ENCODE measurements around the gene CASTOR2.
"Not testable (repeated sequence)": the region's sequence is repeated elsewhere in the genome, so short reads cannot be mapped to it uniquely, and the experiment has no call there.

Gene CASTOR2

DNA sequence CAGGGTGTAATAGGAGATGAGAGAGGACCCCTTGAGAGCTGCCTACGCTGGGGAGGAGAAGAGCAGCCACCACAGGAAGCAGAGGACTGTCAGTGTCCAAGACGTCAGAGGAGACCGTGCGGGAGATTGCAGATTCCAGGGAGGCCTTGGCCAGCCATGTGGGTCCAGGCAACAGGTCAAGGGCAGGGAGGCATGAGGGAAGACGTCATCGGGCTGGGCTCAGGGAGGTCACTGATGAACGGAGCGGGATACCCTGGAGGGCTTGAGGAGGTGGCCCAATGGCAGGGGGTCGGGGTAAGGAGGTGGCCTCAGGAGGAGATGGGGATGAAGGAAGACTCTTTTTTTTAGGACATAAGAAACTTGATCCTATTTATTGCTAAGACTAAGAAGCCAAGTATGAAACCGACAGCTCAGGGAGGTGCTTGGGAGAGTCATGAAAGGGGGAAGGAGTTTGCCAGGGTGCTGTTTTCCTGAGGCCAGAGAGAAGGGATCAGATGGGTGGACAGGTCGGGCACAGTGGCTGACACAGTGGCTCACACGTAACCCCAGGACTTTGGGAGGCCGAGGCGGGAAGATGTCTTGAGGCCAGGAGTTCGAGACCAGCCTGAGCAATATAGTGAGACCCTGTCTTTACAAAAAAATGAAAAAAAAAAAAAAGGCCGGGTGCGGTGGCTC, 30.5 kb downstream of the CASTOR2 start:
- H3K4me2 ChIP-seq (ENCODE audit: low read depth, low read length, poor library complexity, severe bottlenecking); H3K4me1 ChIP-seq (ENCODE audit: insufficient read depth, low read length, poor library complexity, severe bottlenecking): not testable (repeated sequence)

DNA sequence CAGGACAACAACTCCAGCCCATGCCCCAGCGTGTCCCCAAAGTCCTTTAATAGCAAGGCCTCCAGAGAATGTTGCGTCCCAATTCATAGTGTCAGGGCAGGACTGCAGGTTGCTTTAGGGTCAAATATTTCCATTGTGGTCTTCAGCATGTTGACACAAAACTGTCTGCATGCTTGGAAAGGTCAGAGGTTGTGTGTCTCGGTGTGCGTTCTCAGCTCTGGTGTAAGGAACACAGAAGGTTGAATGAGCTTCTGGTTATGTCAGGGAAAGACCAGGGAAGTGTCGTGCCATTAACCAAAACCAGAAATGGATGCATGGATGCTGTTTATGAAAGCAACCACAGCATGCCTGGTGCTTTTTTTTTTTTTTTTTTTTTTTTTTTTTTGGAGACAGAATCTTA, 31.9 kb downstream of the CASTOR2 start:
- not testable (repeated sequence) for H3K36me3 ChIP-seq (ENCODE audit: insufficient read depth, low read length); H3K27me3 ChIP-seq (ENCODE audit: insufficient read depth, low read length, poor library complexity, severe bottlenecking); H3K9me2 ChIP-seq (replicated peaks; ENCODE audit: low read depth, low read length); H2AFZ ChIP-seq (ENCODE audit: low read length); H3K4me1 ChIP-seq (ENCODE audit: insufficient read depth, low read length, poor library complexity, severe bottlenecking); H3F3A ChIP-seq (ENCODE audit: low read depth); H3K9ac ChIP-seq (ENCODE audit: low read depth, low read length, poor library complexity, severe bottlenecking); H4K20me1 ChIP-seq (ENCODE audit: insufficient read depth, low read length, poor library complexity, severe bottlenecking); H3K4me3 ChIP-seq (ENCODE audit: low read length, poor library complexity, severe bottlenecking); H3K79me2 ChIP-seq (ENCODE audit: insufficient read depth, low read length); H3K4me2 ChIP-seq (ENCODE audit: low read depth, low read length, poor library complexity, severe bottlenecking); H3K9me3 ChIP-seq (ENCODE audit: insufficient read depth, low read depth, low read length)

More for the DNA sequence above, 30.5 kb downstream of the CASTOR2 start:
- not testable (repeated sequence) for H3K79me2 ChIP-seq (ENCODE audit: insufficient read depth, low read length); H3K9ac ChIP-seq (ENCODE audit: low read depth, low read length, poor library complexity, severe bottlenecking); H3K9me3 ChIP-seq (ENCODE audit: insufficient read depth, low read depth, low read length); H3K36me3 ChIP-seq (ENCODE audit: insufficient read depth, low read length); H4K20me1 ChIP-seq (ENCODE audit: insufficient read depth, low read length, poor library complexity, severe bottlenecking); H3K4me3 ChIP-seq (ENCODE audit: low read length, poor library complexity, severe bottlenecking); H2AFZ ChIP-seq (ENCODE audit: low read length); H3K9me2 ChIP-seq (replicated peaks; ENCODE audit: low read depth, low read length); H3F3A ChIP-seq (ENCODE audit: low read depth); H3K27me3 ChIP-seq (ENCODE audit: insufficient read depth, low read length, poor library complexity, severe bottlenecking)

DNA sequence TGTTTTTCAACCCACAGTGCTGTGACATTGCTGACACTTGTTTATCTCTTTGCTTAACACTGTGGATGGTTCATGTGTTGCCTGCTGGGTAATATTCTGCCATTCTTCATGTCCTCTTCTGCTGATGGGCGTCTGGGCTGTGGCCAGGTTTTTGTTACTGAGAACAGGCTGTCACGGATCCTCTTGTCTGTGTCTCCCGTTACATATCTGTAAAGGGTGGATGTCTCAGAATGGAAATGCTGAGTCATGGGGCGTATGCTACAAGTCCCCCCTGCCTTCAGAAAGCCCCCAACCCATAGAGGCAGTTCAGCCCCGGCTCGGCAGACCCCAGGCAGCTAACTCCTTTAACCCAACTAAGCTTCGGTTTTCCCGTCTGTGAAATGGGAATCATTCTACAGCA, 33.3 kb downstream of the CASTOR2 start:
- not testable (repeated sequence) for H3K9me2 ChIP-seq (replicated peaks; ENCODE audit: low read depth, low read length); H3K4me2 ChIP-seq (ENCODE audit: low read depth, low read length, poor library complexity, severe bottlenecking); H2AFZ ChIP-seq (ENCODE audit: low read length); H3K9ac ChIP-seq (ENCODE audit: low read depth, low read length, poor library complexity, severe bottlenecking); H3K79me2 ChIP-seq (ENCODE audit: insufficient read depth, low read length); H3K9me3 ChIP-seq (ENCODE audit: insufficient read depth, low read depth, low read length); H4K20me1 ChIP-seq (ENCODE audit: insufficient read depth, low read length, poor library complexity, severe bottlenecking); H3K27me3 ChIP-seq (ENCODE audit: insufficient read depth, low read length, poor library complexity, severe bottlenecking); H3K36me3 ChIP-seq (ENCODE audit: insufficient read depth, low read length); H3F3A ChIP-seq (ENCODE audit: low read depth); H3K4me1 ChIP-seq (ENCODE audit: insufficient read depth, low read length, poor library complexity, severe bottlenecking); H3K4me3 ChIP-seq (ENCODE audit: low read length, poor library complexity, severe bottlenecking)

DNA sequence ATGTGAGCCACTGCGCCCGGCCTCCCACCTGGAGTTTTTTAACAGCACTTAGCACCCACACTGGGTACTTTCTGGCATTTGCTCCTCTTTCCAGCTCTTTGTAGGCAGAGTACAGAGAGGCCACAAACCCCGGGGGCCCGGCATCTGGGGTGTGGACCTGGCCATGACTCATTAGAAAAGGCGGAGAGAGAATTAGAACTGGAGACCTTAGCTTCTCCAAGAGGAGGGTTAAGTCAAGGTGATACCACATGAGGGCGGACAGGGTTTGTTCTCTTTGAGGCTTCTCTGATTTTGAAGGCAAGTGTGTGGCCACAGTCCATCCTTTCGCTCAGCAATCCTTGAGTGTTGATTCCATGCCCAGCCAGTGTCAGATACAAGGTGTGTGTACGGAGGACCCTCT, 36.9 kb downstream of the CASTOR2 start:
- not testable (repeated sequence) for H3K27me3 ChIP-seq (ENCODE audit: insufficient read depth, low read length, poor library complexity, severe bottlenecking); H3K4me1 ChIP-seq (ENCODE audit: insufficient read depth, low read length, poor library complexity, severe bottlenecking); H3K9me3 ChIP-seq (ENCODE audit: insufficient read depth, low read depth, low read length); H3K4me2 ChIP-seq (ENCODE audit: low read depth, low read length, poor library complexity, severe bottlenecking); H3K4me3 ChIP-seq (ENCODE audit: low read length, poor library complexity, severe bottlenecking); H4K20me1 ChIP-seq (ENCODE audit: insufficient read depth, low read length, poor library complexity, severe bottlenecking); H2AFZ ChIP-seq (ENCODE audit: low read length); H3K79me2 ChIP-seq (ENCODE audit: insufficient read depth, low read length); H3F3A ChIP-seq (ENCODE audit: low read depth); H3K9ac ChIP-seq (ENCODE audit: low read depth, low read length, poor library complexity, severe bottlenecking); H3K36me3 ChIP-seq (ENCODE audit: insufficient read depth, low read length); H3K9me2 ChIP-seq (replicated peaks; ENCODE audit: low read depth, low read length)

DNA sequence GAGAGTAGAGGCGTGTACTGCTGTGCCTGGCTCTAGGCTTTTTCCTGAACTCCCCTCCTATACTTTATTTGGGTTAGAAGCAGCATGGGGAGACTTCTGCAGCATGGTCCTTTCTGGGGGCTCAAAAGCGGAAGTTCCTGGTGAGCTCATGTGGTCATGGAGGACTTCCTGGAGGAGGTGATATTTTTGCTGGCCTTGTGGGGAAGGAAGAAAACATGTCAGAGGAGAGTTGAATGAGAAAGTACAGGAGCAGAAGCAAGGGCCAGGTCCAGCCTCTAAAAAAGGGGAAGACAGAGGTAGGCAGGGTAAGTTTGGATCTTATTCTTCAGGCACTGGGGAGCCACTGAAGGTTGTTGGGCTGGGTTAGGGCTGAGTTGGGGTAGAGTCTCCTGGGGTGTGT, 45.5 kb downstream of the CASTOR2 start:
- H3K79me2 ChIP-seq (ENCODE audit: insufficient read depth, low read length) = no peaks in the 10 kb centered on the region
- H3F3A ChIP-seq (ENCODE audit: low read depth) = no peaks in the 10 kb centered on the region
- H3K36me3 ChIP-seq (ENCODE audit: insufficient read depth, low read length) = peaks cover 15% of the 10 kb centered on the region; the same call in 1 of the 2 replicates
- TF ChIP-seq, protein P1, sequence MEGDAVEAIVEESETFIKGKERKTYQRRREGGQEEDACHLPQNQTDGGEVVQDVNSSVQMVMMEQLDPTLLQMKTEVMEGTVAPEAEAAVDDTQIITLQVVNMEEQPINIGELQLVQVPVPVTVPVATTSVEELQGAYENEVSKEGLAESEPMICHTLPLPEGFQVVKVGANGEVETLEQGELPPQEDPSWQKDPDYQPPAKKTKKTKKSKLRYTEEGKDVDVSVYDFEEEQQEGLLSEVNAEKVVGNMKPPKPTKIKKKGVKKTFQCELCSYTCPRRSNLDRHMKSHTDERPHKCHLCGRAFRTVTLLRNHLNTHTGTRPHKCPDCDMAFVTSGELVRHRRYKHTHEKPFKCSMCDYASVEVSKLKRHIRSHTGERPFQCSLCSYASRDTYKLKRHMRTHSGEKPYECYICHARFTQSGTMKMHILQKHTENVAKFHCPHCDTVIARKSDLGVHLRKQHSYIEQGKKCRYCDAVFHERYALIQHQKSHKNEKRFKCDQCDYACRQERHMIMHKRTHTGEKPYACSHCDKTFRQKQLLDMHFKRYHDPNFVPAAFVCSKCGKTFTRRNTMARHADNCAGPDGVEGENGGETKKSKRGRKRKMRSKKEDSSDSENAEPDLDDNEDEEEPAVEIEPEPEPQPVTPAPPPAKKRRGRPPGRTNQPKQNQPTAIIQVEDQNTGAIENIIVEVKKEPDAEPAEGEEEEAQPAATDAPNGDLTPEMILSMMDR (conservative IDR thresholded peaks at IDR 0.05; ENCODE audit: low read length) = no peak
- no peak for TF ChIP-seq EZH2phosphoT487 (IDR thresholded peaks at IDR 0.05; ENCODE audit: borderline replicate concordance)
- H3K4me2 ChIP-seq (ENCODE audit: low read depth, low read length, poor library complexity, severe bottlenecking) = no peak overlapping the region
- no peaks in the 10 kb centered on the region for H3K4me1 ChIP-seq (ENCODE audit: insufficient read depth, low read length, poor library complexity, severe bottlenecking)
- no peaks in the 10 kb centered on the region for H3K9me2 ChIP-seq (replicated peaks; ENCODE audit: low read depth, low read length)
- no peaks in the 10 kb centered on the region for H3K27me3 ChIP-seq (ENCODE audit: insufficient read depth, low read length, poor library complexity, severe bottlenecking)
- H3K9me3 ChIP-seq (ENCODE audit: insufficient read depth, low read depth, low read length) = no peaks in the 10 kb centered on the region
- no peak overlapping the region for H2AFZ ChIP-seq (ENCODE audit: low read length)
- H3K4me3 ChIP-seq (ENCODE audit: low read length, poor library complexity, severe bottlenecking) = no peak overlapping the region
- H4K20me1 ChIP-seq (ENCODE audit: insufficient read depth, low read length, poor library complexity, severe bottlenecking) = no peaks in the 10 kb centered on the region
- H3K9ac ChIP-seq (ENCODE audit: low read depth, low read length, poor library complexity, severe bottlenecking) = no peak overlapping the region

Measured in Loucy (cell line).